Measurements from ENCODE around the gene STK32B.

Gene STK32B

GRCh38 chr4:5366421-5366820 lies 315.1 kb downstream of the STK32B start:
- Histone ChIP-seq H3K4me1 (no peaks in the 10 kb centered on the region), H3K9me3 (no peaks in the 10 kb centered on the region), H3K27me3 (no peaks in the 10 kb centered on the region), H3K36me3 (no peaks in the 10 kb centered on the region), H3K4me3 (ENCODE audit: low read depth, low read length) (no peak overlapping the region)
- no peak for TF ChIP-seq CTCF (IDR thresholded peaks at IDR 0.05; ENCODE audit: low read depth, low read length)
- DNase-seq: no peak

- Histone ChIP-seq H3K27me3 (no peaks in the 10 kb centered on the region), H3K9me3 (no peaks in the 10 kb centered on the region), H3K4me1 (no peaks in the 10 kb centered on the region), H3K36me3 (no peaks in the 10 kb centered on the region), H3K4me3 (ENCODE audit: low read depth, low read length) (no peak overlapping the region)
- no peak for DNase-seq
- no peak for TF ChIP-seq CTCF (IDR thresholded peaks at IDR 0.05; ENCODE audit: low read depth, low read length)
These were observed 317.1 kb downstream of the STK32B start for GRCh38 chr4:5368426-5368825.

- H3K9me3 ChIP-seq: no peaks in the 10 kb centered on the region
- TF ChIP-seq CTCF (IDR thresholded peaks at IDR 0.05; ENCODE audit: low read depth, low read length): no peak
- no peaks in the 10 kb centered on the region for H3K4me1 ChIP-seq
- H3K4me3 ChIP-seq (ENCODE audit: low read depth, low read length): no peak overlapping the region
- no peak for DNase-seq
- no peaks in the 10 kb centered on the region for H3K36me3 ChIP-seq
- no peaks in the 10 kb centered on the region; the same call in 1 of the 2 replicates for H3K27me3 ChIP-seq
These were observed 319.0 kb downstream of the STK32B start for GRCh38 chr4:5370286-5370685.

- no peak for DNase-seq
- H3K9me3 ChIP-seq: no peaks in the 10 kb centered on the region
- H3K4me1 ChIP-seq: no peaks in the 10 kb centered on the region
These were observed 320.3 kb downstream of the STK32B start for GRCh38 chr4:5371415-5372190.

GRCh38 chr4:5372198-5372597 lies 320.9 kb downstream of the STK32B start:
- Histone ChIP-seq H3K4me3 (ENCODE audit: low read depth, low read length) (no peak overlapping the region), H3K9me3 (no peaks in the 10 kb centered on the region), H3K36me3 (no peaks in the 10 kb centered on the region), H3K27me3 (no peaks in the 10 kb centered on the region; the same call in 1 of the 2 replicates), H3K4me1 (no peaks in the 10 kb centered on the region)
- DNase-seq: no peak
- no peak for TF ChIP-seq CTCF (IDR thresholded peaks at IDR 0.05; ENCODE audit: low read depth, low read length)

More at GRCh38 chr4:5371415-5372190, 320.3 kb downstream of the STK32B start:
- Histone ChIP-seq H3K27me3 (no peaks in the 10 kb centered on the region; the same call in 1 of the 2 replicates), H3K36me3 (no peaks in the 10 kb centered on the region), H3K4me3 (ENCODE audit: low read depth, low read length) (no peak overlapping the region)
- TF ChIP-seq CTCF (IDR thresholded peaks at IDR 0.05; ENCODE audit: low read depth, low read length): no peak

GRCh38 chr4:5373327-5373726 lies 322.0 kb downstream of the STK32B start:
- Histone ChIP-seq H3K36me3 (no peaks in the 10 kb centered on the region), H3K27me3 (no peaks in the 10 kb centered on the region; the same call in 1 of the 2 replicates), H3K4me1 (no peaks in the 10 kb centered on the region), H3K4me3 (ENCODE audit: low read depth, low read length) (no peak overlapping the region), H3K9me3 (no peaks in the 10 kb centered on the region)
- DNase-seq: no peak
- TF ChIP-seq CTCF (IDR thresholded peaks at IDR 0.05; ENCODE audit: low read depth, low read length): no peak

All from BE2C (cell line).